Neural progenitor cell (in vitro differentiated cells): ENCODE data around the gene ZBED4. TPM values are rescaled to one million over a fixed set of nuclear protein-coding genes. Genes with fewer than 3 reads are reported as not detected.

ENCODE experiments used
- DNase-seq: peaks from one replicate; pipeline ENCODE4 v3.0.0-alpha.2; 2016; ENCODE audit warnings: low spot score
- H2AFZ ChIP-seq: fragments of 200-600 bp; sonication (generic); replicated peaks from 2 replicates; pipeline ENCODE4 v1.6.1; 2016; ENCODE audit warnings: antibody characterized with exemption
- H3F3A ChIP-seq: fragments of 200-600 bp; sonication (generic); 2 replicates; pipeline ENCODE4 v1.6.1; 2016; ENCODE audit warnings: antibody characterized with exemption, low read depth
- H3K27ac ChIP-seq: fragments of 200-600 bp; sonication (generic); 2 replicates; pipeline ENCODE4 v1.5.1; 2016; ENCODE audit warnings: mild to moderate bottlenecking
- H3K27me3 ChIP-seq: fragments of 200-600 bp; sonication (generic); 2 replicates; pipeline ENCODE4 v1.6.1; 2016; ENCODE audit warnings: mild to moderate bottlenecking, moderate library complexity
- H3K36me3 ChIP-seq: fragments of 200-600 bp; sonication (generic); 2 replicates; pipeline ENCODE4 v1.5.1; 2016
- H3K4me1 ChIP-seq: fragments of 200-600 bp; sonication (generic); 2 replicates; pipeline ENCODE4 v1.6.1; 2016; ENCODE audit warnings: mixed run types
- H3K4me2 ChIP-seq: fragments of 200-600 bp; sonication (generic); 2 replicates; pipeline ENCODE4 v1.6.1; 2016
- H3K4me3 ChIP-seq: fragments of 200-600 bp; sonication (generic); 2 replicates; pipeline ENCODE4 v1.5.1; 2016
- H3K79me2 ChIP-seq: fragments of 200-600 bp; sonication (generic); 2 replicates; pipeline ENCODE4 v1.6.1; 2016; ENCODE audit warnings: low read depth
- H3K9ac ChIP-seq: fragments of 200-600 bp; sonication (generic); 2 replicates; pipeline ENCODE4 v1.6.1; 2016
- H3K9me3 ChIP-seq: fragments of 200-600 bp; sonication (generic); 2 replicates; pipeline ENCODE4 v1.5.1; 2016; ENCODE audit warnings: low read depth
- H4K20me1 ChIP-seq: fragments of 200-600 bp; sonication (generic); 2 replicates; pipeline ENCODE4 v1.6.1; 2016; ENCODE audit warnings: low read depth
- H3K27ac Mint-ChIP-seq: 3 replicates; pipeline ENCODE4 v1.8.0; 2021; ENCODE audit warnings: mixed read lengths
- H3K27me3 Mint-ChIP-seq: 2 replicates; pipeline ENCODE4 v1.8.0; 2022; ENCODE audit warnings: low read depth, mild to moderate bottlenecking, inconsistent platforms, moderate library complexity, mixed read lengths; ENCODE audit not compliant: insufficient read depth
- H3K36me3 Mint-ChIP-seq: 3 replicates; pipeline ENCODE4 v1.8.0; 2021; ENCODE audit warnings: mixed read lengths
- H3K4me1 Mint-ChIP-seq: 3 replicates; pipeline ENCODE4 v1.8.0; 2021; ENCODE audit warnings: mixed read lengths
- H3K4me3 Mint-ChIP-seq: 3 replicates; pipeline ENCODE4 v1.8.0; 2021; ENCODE audit warnings: mild to moderate bottlenecking, moderate library complexity, mixed read lengths
- H3K9me3 Mint-ChIP-seq: 3 replicates; pipeline ENCODE4 v1.8.0; 2020; ENCODE audit warnings: mixed read lengths
- CTCF ChIP-seq: fragments of 200-600 bp; sonication (generic); IDR thresholded peaks from 2 replicates; pipeline ENCODE4 v1.5.1; 2017; ENCODE audit warnings: antibody characterized with exemption, mild to moderate bottlenecking
- EZH2 ChIP-seq: fragments of 200-600 bp; sonication (generic); IDR thresholded peaks from 2 replicates; pipeline ENCODE4 v1.6.1; 2017; ENCODE audit warnings: antibody characterized with exemption, mild to moderate bottlenecking, moderate library complexity
- EZH2phosphoT487 ChIP-seq: fragments of 200-600 bp; sonication (generic); IDR thresholded peaks from 2 replicates; pipeline ENCODE4 v1.6.1; 2017; ENCODE audit warnings: antibody characterized with exemption
- total RNA-seq: library from RNA; depleted of rRNA; stranded (reverse); fragments of >200 nt; gene quantifications from 2 replicates; pipeline ENCODE4 v1.2.3, GENCODE V29; 2015; ENCODE audit warnings: low replicate concordance

Gene ZBED4
- total RNA-seq, 1 donor from 2014 or later = 23.1 TPM

GRCh38 chr22:49869845-49870712 lies 16.4 kb downstream of the ZBED4 start:
- H3K27me3 ChIP-seq = no peaks in the 10 kb centered on the region
- no peak overlapping the region for H3K4me3 ChIP-seq
- no peaks in the 10 kb centered on the region for H4K20me1 ChIP-seq
- Mint-ChIP-seq H3K4me1 (no peaks in the 10 kb centered on the region), H3K4me3 (peak overlapping the region; percentile 21), H3K27ac (no peak overlapping the region), H3K9me3 (peaks cover 80% of the 10 kb centered on the region), H3K36me3 (peaks cover 73% of the 10 kb centered on the region), H3K27me3 (no peaks in the 10 kb centered on the region)
- H3K27ac ChIP-seq = no peak overlapping the region
- H3K9ac ChIP-seq = no peak overlapping the region
- peaks cover 3% of the 10 kb centered on the region for H3F3A ChIP-seq
- DNase-seq = no peak
- peaks cover 4% of the 10 kb centered on the region for H3K9me3 ChIP-seq
- H3K79me2 ChIP-seq = peaks cover 99% of the 10 kb centered on the region
- TF ChIP-seq CTCF (no peak), EZH2phosphoT487 (no peak), EZH2 (no peak)
- no peaks in the 10 kb centered on the region for H3K4me1 ChIP-seq
- peaks cover 7% of the 10 kb centered on the region for H3K36me3 ChIP-seq
- H2AFZ ChIP-seq = no peak overlapping the region
- H3K4me2 ChIP-seq = no peak overlapping the region

- peaks cover 73% of the 10 kb centered on the region for H3K36me3 Mint-ChIP-seq
Measured at GRCh38 chr22:49871482-49871881, 17.8 kb downstream of the ZBED4 start.

DNA sequence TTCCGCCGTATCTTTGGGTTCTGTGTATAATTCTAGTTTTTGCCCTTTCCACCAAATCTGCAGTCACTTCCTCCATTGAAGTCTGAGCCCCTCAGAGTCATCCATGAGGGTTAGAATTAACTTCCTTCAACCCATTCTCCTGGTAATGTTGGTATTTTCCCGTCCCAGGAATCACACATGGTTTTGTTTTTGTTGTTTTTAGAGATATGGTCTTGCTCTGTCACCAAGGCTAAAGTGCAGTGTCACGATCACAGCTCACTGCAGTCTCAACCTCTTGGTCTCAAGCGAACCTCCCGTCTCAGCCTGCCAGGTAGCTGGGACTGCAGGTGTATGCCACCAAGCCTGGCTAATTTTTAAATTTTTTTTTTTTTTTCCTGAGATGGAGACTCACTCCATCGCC lies 18.7 kb downstream of the ZBED4 start:
- Mint-ChIP-seq H3K36me3 (peaks cover 69% of the 10 kb centered on the region), H3K4me3 (no peak overlapping the region), H3K27ac (no peak overlapping the region), H3K4me1 (no peaks in the 10 kb centered on the region), H3K27me3 (no peaks in the 10 kb centered on the region), H3K9me3 (peaks cover 75% of the 10 kb centered on the region)
- Histone ChIP-seq H3K9me3 (no peaks in the 10 kb centered on the region), H3F3A (no peaks in the 10 kb centered on the region), H3K36me3 (peaks cover 4% of the 10 kb centered on the region), H3K27me3 (no peaks in the 10 kb centered on the region), H3K4me2 (no peak overlapping the region), H3K9ac (no peak overlapping the region), H3K79me2 (peaks cover 98% of the 10 kb centered on the region), H3K4me3 (no peak overlapping the region), H3K4me1 (no peaks in the 10 kb centered on the region), H4K20me1 (no peaks in the 10 kb centered on the region), H2AFZ (no peak overlapping the region), H3K27ac (no peak overlapping the region)
- TF ChIP-seq CTCF (no peak), EZH2phosphoT487 (no peak), EZH2 (no peak)
- DNase-seq = no peak

More at GRCh38 chr22:49871482-49871881, 17.8 kb downstream of the ZBED4 start:
- Histone ChIP-seq H2AFZ (no peak overlapping the region), H3K36me3 (peaks cover 6% of the 10 kb centered on the region), H3K9ac (no peak overlapping the region), H4K20me1 (no peaks in the 10 kb centered on the region), H3K79me2 (peaks cover 98% of the 10 kb centered on the region), H3K4me1 (no peaks in the 10 kb centered on the region), H3K4me2 (no peak overlapping the region), H3K27me3 (no peaks in the 10 kb centered on the region), H3F3A (no peaks in the 10 kb centered on the region), H3K4me3 (no peak overlapping the region), H3K27ac (no peak overlapping the region), H3K9me3 (peaks cover under 1% of the 10 kb centered on the region)
- peaks cover 78% of the 10 kb centered on the region for H3K9me3 Mint-ChIP-seq
- no peak for DNase-seq
- H3K4me3 Mint-ChIP-seq = no peak overlapping the region
- no peaks in the 10 kb centered on the region for H3K27me3 Mint-ChIP-seq
- no peak overlapping the region for H3K27ac Mint-ChIP-seq
- H3K4me1 Mint-ChIP-seq = no peaks in the 10 kb centered on the region
- TF ChIP-seq CTCF (no peak), EZH2phosphoT487 (no peak), EZH2 (no peak)
